ENCODE results near the gene DNAJB4. TPM values are rescaled to one million over a fixed set of nuclear protein-coding genes. Genes with fewer than 3 reads are reported as not detected.
A peak's percentile ranks its signal among the peaks of the same experiment; 100 is the strongest.
"Not testable (repeated sequence)": the region's sequence is repeated elsewhere in the genome, so short reads cannot be mapped to it uniquely, and the experiment has no call there.

DNAJB4 gene
- total RNA-seq, 1 donor, result 57.0 TPM

DNA sequence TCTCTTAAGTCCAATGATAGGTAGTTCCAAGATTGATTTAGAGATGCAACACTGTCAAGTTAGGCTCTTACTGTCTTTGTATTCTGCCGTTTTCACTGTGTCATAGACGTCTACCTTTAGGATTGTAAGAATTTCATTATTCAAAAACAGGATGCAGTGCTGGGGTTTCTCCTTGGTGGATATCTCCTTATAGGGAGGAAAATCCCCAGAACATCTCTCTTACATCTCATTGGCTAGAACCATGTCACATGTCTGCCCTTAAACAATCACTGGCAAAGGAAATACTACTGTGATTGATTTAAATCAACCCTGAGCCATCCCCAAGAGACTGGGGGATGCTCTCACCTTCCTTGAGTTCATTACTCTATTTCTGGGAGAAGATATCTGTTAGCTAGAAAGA is 15.0 kb upstream of the DNAJB4 start:
- no peak for TF ChIP-seq CTCF (IDR thresholded peaks at IDR 0.05; ENCODE audit: insufficient read depth, low read depth, low read length)
- DNase-seq (ENCODE audit: low read depth), result no peak
- no peak overlapping the region for H3K4me3 ChIP-seq (ENCODE audit: low read depth, low read length)

DNA sequence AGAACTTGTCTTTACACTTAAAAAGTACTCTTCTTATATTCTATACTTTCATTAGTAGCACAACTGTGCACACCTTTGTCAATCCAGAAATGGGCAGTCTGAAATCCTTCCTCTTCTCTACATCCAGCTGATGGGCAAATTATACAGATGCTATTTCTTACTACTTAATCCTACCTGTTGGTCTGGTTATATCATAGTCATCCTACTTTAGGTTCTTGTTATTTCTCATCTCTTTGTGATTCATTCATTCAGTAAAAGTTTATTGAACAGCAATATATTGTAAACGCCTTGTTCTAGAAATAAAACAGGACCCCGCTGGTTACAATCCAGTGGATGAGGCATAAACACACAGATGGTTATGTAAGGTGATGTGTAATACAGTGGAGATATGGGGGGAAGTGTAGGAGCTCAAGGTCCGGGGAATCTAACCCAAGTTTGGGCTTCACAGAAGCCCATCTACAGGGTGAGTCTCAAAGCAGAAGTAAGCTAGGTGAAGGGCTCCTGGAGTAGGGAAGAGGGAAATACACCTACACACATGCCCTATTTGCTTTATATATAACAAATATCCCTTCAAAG is 14.0 kb upstream of the DNAJB4 start:
- no peak for TF ChIP-seq CTCF (IDR thresholded peaks at IDR 0.05; ENCODE audit: insufficient read depth, low read depth, low read length)
- DNase-seq (ENCODE audit: low read depth), result no peak
- no peak overlapping the region for H3K4me3 ChIP-seq (ENCODE audit: low read depth, low read length)

GRCh38 chr1:77991638-77992037 is 13.1 kb upstream of the DNAJB4 start:
- no peak for DNase-seq (ENCODE audit: low read depth)
- no peak overlapping the region for H3K4me3 ChIP-seq (ENCODE audit: low read depth, low read length)
- no peak for TF ChIP-seq CTCF (IDR thresholded peaks at IDR 0.05; ENCODE audit: insufficient read depth, low read depth, low read length)

DNA sequence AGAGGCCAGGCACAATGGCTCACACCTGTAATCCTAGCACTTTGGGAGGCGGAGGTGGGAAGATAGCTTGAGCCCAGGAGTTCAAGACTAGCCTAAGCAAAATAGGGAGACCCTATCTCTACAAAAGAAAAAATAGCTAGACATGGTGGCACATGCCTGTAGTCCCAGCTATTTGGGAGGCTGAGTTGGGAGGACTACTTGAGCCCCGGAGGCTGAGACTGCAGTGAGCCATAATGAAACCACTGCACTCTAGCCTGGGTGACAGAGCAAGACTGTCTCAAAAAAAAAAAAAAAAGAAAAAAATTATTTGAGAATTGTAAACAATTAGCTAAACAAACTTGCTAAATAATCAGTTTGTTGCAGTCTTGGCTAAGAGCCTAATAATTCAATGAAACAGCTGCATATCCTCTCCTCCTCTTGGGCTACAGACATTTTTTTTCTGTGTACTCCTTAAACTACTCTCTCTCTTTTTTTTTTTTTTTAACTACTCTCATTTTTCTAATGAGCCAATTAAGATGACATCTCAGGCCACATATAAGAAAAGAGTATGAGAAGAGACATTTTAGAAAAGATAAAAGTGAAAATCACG is 10.5 kb upstream of the DNAJB4 start:
- no peak for TF ChIP-seq CTCF (IDR thresholded peaks at IDR 0.05; ENCODE audit: insufficient read depth, low read depth, low read length)
- peak; percentile 33 for DNase-seq (ENCODE audit: low read depth)

DNA sequence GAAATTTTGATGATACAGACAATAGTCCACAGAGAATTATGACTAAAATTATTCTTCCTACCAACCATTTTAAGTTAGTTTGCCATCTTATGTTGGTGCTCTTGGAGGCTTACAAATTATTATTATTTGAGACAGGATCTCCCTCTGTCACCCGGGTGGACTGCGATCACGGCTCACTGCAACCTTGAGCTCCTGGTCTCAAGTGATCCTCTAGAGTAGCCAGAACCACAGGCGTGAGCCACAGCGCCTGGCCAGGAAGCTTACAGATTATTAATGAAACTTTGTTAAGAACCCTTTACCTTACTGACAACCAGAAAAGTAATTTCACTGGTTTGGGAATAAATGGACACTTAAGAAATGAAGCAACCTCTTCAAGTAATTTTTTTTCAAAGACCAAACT is 8.0 kb upstream of the DNAJB4 start:
- no peak overlapping the region for H3K4me3 ChIP-seq (ENCODE audit: low read depth, low read length)
- no peak for TF ChIP-seq CTCF (IDR thresholded peaks at IDR 0.05; ENCODE audit: insufficient read depth, low read depth, low read length)
- no peak for DNase-seq (ENCODE audit: low read depth)

More for the DNA sequence above, 10.5 kb upstream of the DNAJB4 start:
- H3K4me3 ChIP-seq (ENCODE audit: low read depth, low read length), result no peak overlapping the region

- not testable (repeated sequence) for DNase-seq (ENCODE audit: low read depth); H3K4me3 ChIP-seq (ENCODE audit: low read depth, low read length)
These were observed 4.2 kb upstream of the DNAJB4 start for GRCh38 chr1:78000536-78000935.

- H3K4me3 ChIP-seq (ENCODE audit: low read depth, low read length), result no peak overlapping the region
- TF ChIP-seq CTCF (IDR thresholded peaks at IDR 0.05; ENCODE audit: insufficient read depth, low read depth, low read length), result no peak
- peak; percentile 28 for DNase-seq (ENCODE audit: low read depth)
These were observed 1.5 kb upstream of the DNAJB4 start for GRCh38 chr1:78003070-78003746.
